Measurements from ENCODE around the gene C2orf72. TPM values are rescaled to one million over a fixed set of nuclear protein-coding genes. Genes with fewer than 3 reads are reported as not detected.

C2orf72 gene
- total and polyA plus RNA-seq, 2 of the 13 experiments (the other 11 are each of a cell fraction or from before 2014, with no cell fraction given) = 147 to 203 TPM

- TF ChIP-seq E2F1 (CRISPR knock-in tag; IDR thresholded peaks at IDR 0.05) = no peak
- no peak for TF ChIP-seq BORCS8-MEF2B (CRISPR knock-in tag; IDR thresholded peaks at IDR 0.05)
- no peak for TF ChIP-seq ZNF543 (CRISPR knock-in tag; IDR thresholded peaks at IDR 0.05)
- TF ChIP-seq RFXAP (CRISPR knock-in tag; IDR thresholded peaks at IDR 0.05; ENCODE audit: borderline replicate concordance) = no peak; the same call in 1 of the 2 replicates
- TF ChIP-seq RNF219 (CRISPR knock-in tag; IDR thresholded peaks at IDR 0.05) = no peak
- no peak for TF ChIP-seq ZNF781 (CRISPR knock-in tag; IDR thresholded peaks at IDR 0.05; ENCODE audit: borderline replicate concordance, not compliant biosample characterization)
- 0 out of 2 replicates have a peak, but pooled peaks have one; percentile 26 for TF ChIP-seq KLF6 (CRISPR knock-in tag; IDR thresholded peaks at IDR 0.05)
- no peak for TF ChIP-seq ZNF703 (CRISPR knock-in tag; IDR thresholded peaks at IDR 0.05; ENCODE audit: borderline replicate concordance)
- TF ChIP-seq TBP (CRISPR knock-in tag; IDR thresholded peaks at IDR 0.05) = no peak
- TF ChIP-seq TFAP4 (IDR thresholded peaks at IDR 0.05; ENCODE audit: borderline replicate concordance, low read depth) = no peak
- TF ChIP-seq RERE (CRISPR knock-in tag; IDR thresholded peaks at IDR 0.05; ENCODE audit: low read depth) = no peak
- TF ChIP-seq ZNF557 (CRISPR knock-in tag; IDR thresholded peaks at IDR 0.05) = no peak
- TF ChIP-seq ZNF850 (CRISPR knock-in tag; conservative IDR thresholded peaks at IDR 0.05) = no peak
- no peak for TF ChIP-seq ZNF704 (CRISPR knock-in tag; IDR thresholded peaks at IDR 0.05; ENCODE audit: borderline replicate concordance)
- no peak for TF ChIP-seq CBX2 (IDR thresholded peaks at IDR 0.05; ENCODE audit: low read depth, low read length)
- no peak for TF ChIP-seq CBX2 (CRISPR knock-in tag; IDR thresholded peaks at IDR 0.05; ENCODE audit: low read depth)
These were observed at the start of gene C2orf72 (continued) for GRCh38 chr2:231037202-231037730.

Measured in HepG2 (cell line).